Cerebellar cortex (tissue), 1 donor: ENCODE data around the gene GPR62.
A peak's percentile ranks its signal among the peaks of the same experiment; 100 is the strongest.
"Not testable (repeated sequence)": the region's sequence is repeated elsewhere in the genome, so short reads cannot be mapped to it uniquely, and the experiment has no call there.

ENCODE experiments used
- DNase-seq: peaks from one replicate; pipeline ENCODE4 v3.0.0-alpha.2; 2015; ENCODE audit warnings: low spot score

The GPR62 gene

DNA sequence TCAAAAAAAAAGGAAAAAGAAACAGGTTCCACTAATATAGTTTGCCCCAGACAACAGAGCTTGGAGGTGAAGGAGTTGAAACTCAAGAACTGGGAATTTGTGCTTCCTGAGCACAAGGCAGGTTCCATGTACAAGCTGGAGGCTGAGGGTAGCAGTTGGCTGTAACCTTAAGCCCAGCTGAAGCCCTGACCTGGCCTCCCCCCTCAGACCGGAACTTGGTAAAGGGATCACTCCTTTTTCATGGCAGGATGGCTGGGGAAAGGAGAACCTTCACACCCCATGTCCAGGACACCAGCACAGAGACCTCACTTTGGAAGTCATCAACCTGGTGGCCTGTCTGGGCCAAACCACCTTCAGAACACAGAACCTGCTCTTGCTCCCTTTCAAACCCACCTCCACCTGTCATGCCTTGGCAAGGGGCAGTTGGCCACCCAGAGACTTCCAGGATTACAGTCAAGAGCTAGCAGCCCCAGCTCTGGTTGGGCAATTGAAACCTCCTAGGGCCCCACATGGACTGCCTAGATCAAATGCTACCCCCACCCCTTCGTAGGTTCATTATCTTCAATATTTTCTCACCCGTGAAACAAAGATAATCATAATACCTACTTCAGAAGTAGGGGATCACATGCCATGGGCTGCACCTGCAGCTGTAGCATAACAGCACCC is 37.0 kb downstream of the GPR62 start:
- DNase-seq = peak; percentile 58

DNA sequence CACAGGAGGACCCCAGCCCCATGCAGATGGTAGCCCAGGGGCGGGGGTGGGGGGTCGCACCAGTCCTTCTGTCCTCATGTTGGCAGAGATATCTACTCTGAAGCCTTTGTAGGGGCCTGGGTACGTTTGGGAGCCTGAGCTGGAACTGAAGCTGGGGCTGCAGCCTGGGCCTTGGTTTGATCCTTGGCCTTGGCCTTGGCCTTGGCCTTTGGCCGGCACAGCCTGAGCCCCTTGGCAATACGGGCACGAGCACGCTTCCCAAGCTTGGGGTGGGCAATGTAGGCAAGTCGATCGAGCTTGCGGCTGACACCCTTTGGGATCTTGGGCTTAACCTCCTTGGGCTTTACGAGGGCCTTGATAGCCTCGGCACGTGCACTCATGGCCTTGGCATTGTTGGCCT is 38.5 kb downstream of the GPR62 start:
- DNase-seq = not testable (repeated sequence)

DNA sequence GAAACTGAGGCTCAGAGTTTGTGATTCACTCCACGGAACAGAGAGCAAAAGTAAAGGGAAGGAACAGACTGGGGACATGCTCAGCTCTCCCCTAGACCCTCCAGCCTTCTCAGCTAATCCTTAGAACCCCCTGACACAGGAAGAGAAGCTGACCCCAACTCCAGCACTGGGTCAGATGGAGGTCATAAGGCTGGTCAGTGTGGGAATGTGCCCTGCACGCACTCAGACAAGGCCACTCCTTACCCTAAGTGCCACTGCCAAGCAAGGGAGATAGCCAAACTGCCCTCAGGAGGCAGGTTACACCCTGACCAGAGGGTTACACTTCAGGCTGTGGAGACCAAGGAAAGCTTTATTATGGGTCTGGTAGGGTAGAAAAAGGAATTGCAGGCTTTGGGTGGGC is 39.3 kb downstream of the GPR62 start:
- DNase-seq = no peak

DNA sequence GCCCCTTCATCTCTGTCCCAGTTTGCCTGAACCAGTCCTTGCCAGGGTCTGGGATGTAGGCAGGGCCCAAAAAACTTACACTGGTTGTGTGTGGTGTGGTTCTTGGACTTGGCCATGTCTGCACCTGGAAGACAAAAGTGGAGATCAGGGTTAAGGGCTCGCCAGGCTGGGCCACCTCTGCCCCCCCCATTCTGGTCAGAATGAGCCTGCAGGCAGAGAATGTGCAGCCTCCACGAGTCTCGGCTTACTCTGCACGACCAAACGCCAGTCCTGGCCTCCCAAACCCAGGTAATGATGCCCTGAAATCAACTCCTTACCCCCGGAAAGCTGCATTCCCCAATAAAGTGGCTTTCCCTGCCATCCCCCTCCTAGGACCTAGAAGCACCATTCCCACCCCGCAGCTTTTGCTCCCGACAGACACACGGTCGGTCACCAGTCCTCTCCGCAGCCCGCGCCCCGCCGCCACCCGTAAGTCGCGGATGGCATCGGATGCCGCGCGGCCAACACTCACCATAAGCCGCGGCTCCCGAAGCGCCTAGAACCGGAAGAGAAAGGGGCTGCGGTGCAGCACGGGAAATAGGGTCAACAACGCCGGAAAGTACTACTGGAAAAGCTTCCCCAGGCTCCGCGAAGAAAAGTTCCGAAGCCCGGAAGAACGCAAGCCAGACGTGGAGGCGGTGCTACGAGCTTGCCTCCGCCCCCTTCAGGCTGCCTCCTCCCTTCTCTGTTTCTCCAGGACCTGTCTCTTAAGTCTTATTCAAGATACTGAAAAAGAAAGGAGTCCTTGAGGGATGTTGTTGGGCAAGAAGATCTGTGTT is 40.4 kb downstream of the GPR62 start, which contains the start of gene RPL29:
Gene RPL29 (minus strand): TSS at position 550 of the 818 bp plus-strand sequence. CDS start 434 bp downstream, at position 116.
- DNase-seq = peak; percentile 95

DNA sequence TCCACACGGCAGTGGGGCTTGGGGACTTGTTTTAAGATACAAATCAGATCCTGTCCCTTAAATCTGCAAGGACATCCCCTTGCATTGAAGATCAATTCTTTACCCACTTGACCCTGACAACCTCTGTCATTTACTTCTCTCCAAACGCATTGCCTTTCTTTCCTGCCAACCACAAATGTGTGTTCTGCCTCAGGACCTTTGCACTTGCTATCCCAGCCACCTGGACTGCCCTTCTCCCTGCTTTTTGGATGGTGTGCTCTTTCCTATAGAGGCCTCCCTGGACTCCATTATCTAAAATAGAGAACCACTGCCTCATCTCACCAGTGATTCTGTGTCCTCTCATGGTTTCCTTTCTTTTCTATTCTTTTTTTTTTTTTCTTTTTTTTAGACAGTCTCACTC is 42.0 kb downstream of the GPR62 start:
- DNase-seq = no peak

DNA sequence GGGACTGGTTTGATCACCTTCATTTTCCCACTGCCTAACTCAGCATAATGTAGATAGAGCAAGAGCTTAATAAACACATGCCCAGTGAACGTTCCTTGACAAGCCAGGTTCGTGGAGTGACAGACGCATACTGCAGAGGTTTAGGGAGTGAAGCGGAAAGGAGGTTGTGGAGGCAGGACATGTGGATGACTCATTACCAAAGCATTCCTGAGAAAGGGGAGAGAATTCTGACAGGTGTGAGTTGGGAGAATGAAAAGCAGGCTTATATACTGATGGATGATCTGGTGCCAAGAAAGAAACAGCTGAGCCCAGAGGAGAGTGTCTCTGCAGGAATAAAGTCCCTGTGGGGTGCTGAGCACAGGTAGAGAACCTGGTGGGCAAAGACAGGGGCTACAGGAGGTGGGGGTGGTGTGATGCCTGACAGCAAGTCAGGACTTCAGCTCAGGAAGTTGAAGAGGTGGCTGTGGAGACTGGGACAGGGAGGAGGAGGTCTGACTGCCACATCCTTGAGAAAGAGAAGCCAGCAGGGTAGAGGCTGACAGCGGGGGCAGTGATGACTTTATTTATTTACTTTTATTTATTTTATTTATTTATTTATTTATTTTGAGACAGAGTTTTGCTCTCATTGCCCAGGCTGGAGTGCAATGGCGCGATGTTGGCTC is 42.9 kb downstream of the GPR62 start:
- no peak for DNase-seq

DNA sequence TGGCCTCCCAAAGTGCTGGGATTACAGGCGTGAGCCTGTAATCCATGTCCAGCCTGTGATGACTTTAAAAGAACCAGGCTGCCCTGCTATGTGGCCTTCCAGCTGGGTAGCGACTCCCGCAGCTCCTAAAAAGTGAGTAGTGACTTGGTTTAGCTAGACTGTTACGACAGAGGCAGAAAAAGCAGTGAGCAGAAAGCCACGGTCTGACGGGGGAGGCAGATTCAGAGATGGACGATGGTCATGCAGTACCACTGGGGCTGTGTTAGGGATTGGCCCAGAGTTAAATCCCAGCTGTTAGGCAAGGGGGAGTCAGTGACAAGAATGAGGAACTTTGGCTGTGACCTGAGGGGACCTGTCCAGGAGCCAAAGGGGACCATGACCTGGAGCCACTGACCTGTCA is 43.6 kb downstream of the GPR62 start:
- DNase-seq = no peak

DNA sequence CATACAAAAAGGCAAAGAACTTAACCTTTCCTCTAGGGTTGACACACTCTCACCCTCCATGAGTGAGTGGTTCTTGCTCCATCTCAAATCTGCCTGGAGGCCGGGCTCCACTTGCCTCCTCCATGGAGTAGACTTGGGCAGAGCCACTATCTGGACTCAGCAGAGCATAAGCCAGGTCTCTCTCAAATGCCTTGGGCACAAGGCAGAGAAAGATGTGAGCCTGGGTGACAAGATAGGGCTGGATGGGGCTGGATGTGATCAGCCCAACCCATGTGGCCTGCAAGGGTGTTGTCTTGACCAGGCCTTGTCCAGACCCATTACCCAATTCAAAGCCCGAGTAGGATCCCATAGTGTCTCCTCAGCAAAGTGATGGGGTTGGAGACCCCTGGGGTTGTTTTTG is 44.7 kb downstream of the GPR62 start:
- no peak for DNase-seq

DNA sequence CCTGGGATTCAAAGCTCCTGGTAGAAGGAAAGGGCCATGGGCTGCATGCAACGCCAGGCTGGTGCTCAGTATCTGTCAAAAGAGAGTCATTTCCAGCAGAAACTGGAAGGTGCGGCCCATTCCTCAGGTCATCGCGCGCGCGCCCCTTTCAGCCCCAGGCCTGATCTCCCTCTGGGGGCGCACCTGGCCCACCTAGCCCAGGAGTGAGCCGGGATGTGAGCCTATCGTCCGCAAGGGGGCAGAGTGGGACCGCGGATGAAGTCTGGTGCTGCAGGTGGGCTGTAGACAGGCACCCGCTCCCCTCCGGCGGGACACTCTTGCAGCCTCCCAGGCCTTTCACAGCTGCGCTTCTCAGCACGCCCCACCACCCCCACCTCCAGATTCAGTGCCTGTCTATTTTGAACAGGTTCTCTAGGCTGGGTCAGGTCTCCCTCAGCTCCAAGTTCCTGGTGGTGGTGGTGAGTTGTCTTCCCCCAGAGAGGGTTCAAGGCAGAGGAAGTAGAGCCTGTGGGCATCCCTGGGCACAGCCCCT is 46.3 kb downstream of the GPR62 start:
- peak; percentile 88 for DNase-seq

DNA sequence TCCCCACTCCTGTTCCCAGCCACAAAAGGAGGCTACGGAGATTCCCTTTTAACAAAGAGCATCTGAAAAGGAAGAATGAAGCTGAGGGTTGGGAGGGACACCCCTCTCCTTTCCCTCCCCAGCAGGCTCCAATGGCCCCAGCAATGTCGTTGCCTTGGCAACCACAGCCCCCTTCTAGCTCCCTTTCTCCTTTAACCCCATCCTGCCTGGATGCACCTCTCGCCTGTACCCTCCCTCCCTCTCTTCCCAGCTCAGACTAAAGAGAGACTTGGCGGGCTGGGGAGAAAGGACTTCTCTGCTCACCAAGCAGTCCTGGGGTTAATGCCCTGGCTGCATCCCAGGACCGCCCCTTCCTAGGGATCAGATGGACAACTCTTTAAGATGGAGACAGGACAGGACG is 47.6 kb downstream of the GPR62 start:
- no peak for DNase-seq

DNA sequence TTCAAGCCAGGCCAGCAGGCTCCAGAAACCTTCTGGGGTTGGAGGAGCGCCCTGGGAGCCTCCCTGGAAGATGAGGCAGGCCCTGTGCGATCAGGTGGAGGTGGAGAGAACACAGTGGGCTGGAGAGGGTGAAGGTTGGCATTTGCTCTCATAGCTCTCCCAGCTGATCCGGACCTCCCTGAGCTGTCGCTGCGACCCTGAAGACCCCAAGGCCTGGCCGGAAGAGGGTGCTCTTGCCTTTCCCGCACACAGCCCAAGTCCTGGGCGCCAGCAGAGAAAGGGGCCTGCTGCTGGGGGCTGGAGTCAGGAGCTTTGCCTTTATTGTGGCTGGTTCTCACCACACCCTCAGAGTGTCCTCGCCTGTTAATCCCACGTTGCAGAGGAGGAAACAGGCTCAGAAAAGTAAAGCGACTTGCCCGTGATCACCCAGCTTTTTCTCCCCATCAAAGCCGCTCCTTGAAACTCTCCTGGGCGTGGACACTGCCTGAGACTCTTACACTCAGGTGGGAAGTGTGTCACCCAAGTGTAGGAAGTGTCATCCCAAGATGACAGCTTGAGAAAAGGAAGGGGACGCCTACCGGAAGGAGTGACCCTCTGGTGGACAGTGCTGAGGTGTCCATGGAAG is 49.1 kb downstream of the GPR62 start:
- peak; percentile 51 for DNase-seq

DNA sequence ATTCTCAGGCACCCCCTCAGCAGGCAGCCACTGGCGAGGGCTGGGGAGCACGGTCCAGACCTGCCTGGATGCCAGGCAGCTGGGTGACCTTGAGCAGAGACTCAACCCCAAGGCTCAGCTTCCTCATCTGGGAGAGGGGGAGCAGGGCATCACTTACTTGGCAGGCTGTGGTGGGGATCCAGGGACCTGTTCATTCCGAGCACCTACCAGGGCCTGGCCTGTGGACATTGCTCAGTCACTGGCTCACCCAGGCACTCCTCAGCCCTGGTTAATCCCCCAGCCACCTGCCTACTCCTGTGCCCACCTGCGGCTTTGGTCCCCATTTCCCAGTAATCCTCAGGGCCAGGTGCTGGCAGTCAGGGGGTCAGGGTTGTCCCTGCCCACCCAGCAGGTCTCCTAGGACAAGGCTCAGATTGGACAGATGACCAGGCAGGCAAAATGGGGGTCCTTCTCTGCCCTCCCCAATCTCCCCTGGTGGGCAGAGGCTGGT is 49.8 kb downstream of the GPR62 start:
- DNase-seq = no peak

DNA sequence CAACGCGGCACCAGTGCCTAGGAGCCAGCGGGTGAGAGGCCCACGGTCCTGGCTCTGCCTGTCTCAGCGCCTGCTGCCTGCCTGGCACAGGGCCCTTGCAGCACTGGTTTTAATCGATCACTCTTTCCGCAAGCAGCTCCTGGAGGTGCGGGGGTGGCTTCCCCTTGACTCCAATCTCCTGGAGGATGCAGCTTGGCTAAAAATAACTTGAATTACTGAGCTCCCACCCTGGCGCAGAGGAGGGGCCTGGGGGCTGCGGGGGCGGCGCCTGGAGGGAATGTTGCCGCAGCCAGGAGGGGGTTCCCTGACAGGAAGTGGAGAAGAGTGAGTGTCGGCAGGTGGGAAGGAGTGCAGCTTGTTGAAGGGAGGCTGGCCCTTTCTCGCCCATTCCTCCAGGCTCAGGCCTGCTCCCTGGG is 50.4 kb downstream of the GPR62 start:
- DNase-seq = no peak

DNA sequence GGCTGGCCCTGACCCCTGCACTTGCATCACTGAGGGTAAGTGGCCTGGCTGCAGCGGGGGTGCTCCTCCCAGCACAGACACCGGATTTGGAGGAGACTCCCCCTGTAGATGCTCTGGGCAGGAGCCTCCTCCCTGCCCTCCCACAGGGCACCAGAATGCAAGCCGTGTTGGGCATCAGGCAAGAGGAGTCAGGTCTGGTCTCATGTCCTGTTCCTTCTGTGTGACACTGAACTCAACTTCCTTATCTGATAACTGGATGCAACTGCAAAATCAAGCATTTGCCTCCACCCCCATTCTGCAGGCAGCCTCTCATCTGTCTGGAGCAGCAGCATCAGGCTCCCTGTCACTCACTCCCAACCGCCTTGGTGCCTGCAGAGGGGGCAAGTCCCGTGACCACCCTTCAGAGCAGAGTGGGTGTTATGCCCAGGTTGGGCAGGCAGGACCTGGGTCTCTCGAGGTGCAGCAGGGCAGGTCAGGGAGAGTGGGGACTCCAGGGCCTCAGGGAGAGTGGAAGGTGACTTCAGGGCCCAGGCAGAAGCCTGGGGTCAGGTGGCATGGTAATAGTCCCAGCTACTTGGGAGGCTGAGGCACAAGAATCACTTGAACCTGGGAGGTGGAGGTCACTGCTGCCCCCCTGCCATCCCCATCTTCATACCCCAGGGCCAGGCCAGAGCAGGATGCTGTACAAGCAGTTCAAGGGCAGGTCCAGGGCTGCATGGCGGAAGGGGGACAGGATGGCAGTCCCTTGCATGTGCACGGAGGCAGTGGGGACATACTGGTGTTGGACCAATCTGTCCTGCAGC is 51.0 kb downstream of the GPR62 start:
- DNase-seq = no peak

DNA sequence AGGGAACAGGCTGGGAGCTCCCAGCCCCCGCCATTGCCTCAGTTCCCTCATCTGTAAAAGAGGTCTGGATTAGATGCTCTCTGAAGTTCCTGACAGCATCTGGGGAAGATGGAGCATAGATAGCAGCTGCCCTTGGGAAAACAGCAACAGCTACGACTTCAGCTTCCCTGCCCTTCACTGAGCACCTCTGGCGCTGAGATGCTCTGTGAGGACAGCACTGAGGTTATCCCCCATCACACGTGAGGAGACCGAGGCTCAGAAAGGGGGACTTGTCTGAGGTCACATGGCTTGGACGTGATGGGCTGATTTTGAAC is 51.6 kb downstream of the GPR62 start:
- no peak for DNase-seq
